GM04504 (cell line): ENCODE data around the gene ADRA2C.

Experiments used
- DNase-seq: peaks from one replicate; pipeline ENCODE4 v3.0.0-alpha.2; 2012; ENCODE audit warnings: low read depth

The ADRA2C gene

DNA sequence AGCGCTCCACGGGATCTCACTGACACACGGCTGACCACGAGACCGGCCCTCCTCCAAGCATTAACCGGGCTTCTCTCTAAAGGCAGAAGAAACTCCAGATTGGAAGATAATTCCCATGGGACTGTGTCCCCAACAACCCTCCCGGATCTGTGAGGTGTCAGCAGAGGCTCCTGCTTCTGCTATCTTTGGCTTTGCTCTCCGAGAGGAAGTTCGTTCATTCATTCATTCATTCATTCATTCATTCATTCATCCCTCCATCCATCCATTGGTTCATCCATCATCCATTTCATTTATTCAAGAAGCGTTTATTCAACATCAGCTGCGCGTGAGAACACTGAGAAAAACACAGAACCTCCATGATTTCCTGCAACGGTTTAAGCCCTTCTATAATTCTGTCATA lies 11.5 kb downstream of the ADRA2C start:
- no peak for DNase-seq

DNA sequence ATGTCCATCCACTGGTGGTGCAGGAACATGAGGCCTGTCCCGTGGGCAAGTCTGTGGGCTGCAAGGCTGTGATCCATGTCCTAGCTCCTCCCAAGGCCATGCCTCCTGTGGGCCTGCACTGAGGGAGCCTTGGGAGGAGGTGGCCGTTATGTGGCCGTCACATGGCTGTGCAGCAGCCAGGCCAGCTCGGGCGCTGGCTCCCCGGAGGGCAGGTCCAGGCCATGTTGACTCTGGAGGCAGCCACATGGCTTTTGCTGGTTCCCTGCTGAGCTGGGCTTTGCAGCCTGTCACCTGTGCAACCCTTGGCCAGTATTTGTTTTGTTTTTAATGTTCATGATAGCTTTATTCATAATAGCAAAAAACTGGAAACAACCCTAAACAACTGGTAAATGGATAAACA lies 13.3 kb downstream of the ADRA2C start:
- DNase-seq = no peak

DNA sequence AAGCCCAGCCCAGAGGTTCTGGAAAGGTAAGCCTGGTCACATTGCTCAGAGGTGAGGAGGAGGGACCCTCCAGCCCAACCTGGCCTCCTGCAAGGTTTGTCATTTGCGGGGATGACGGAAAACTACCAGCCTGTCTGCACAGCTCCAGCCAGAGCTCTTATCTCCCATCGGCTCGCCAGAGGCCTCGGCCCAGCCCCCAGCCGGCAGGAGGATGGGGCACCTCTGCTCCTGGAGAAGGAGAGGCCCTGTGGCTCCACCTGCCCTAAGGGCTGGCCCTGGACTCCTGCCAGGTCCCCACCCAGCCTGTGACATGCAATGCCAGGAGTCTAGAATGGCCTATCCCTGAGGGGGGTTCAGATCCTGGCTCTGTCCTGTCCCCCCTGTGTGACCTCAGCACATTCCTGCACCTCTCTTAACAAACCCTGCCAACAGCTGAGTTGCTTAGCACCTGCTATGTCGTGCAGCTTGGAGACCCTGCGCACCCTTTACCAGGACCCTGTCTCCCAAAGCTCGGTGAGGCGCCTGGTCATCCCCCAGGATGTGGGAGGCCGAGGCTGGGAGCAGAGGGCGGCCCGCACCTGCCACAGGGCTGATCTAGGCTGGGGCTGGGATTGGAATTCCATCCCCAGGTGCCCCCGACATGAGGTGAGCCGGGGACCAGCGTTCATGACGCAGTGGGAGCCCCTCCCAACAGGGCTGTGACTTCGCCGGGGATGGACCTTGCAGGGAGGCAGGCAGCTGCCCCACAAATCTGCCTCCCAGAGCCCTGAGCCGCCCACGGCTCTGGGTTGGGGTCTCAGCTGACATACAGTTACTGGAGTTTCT lies 14.4 kb downstream of the ADRA2C start:
- no peak for DNase-seq

DNA sequence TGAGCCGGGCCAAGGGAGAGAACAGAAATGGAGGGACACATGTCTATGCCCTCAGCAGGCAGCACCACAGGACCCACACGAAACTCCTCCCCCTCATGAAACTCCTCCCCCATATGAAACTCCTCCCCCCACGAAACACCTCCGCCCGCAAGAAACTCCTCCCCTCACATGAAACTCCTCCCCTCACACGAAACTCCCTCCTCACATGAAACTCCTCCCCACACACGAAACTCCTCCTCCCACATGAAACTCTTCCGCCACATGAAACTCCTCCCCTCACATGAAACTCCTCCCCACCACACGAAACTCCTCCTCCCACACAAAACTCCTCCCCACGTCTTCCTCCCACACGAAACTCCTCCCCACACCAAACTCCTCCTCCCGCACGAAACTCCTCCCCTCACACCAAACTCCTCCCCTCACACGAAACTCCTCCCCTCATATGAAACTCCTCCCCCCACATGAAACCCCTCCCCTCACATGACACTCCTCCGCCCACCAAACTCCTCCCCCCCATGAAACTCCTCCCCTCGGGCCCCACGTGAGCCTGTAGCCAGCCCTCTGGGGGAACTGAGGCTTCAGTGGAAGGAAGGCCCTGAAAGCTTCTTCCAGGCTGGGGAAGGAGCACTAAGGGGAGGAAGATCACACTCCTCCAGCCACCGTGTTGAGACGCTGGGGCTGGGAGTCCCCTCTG lies 15.2 kb downstream of the ADRA2C start:
- DNase-seq = no peak

DNA sequence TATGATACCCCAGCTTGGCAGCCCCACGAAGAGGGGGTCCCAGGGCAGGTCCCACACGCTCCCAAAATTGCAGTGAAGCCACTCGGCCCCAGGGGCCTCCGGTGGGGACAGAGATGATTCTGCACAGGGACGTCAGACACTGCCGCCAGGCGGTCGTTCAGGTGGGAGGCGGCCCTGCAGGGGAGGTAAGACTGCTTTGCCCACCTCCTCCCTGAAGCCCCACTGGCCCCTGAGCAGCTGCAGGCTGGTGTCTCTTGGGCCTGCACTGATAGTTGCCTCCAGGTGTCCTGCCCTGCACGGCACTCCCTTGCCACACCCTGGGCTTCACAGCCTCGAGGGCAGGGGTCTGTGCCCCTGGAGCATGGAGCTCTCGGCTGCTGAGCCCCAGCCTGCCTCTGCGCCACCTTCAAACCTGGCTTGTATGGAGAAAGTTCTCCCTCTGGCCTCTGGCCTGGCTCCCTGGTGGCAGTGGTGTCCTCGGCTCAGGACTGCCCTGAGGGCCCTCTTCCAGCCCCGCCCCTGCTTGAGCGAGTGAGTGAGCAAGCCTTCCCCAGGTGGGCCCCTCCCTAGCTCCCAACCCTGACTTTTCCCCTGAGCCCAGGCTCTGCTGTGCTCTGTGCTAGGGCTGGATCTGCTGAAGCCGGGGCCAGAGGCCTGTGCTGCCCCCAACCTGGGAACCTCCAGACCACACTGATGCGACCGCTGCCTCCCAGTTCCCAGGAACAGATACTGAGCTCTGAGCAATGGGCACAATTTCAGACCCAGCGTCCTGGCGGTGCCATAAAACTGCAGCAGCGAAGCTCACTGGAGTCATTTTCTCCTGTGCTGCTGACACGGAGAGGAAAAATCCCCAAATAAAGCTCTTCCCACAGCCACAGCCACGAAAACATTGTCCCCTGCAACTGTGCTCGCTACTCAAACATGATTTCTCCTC lies 16.1 kb downstream of the ADRA2C start:
- no peak for DNase-seq

DNA sequence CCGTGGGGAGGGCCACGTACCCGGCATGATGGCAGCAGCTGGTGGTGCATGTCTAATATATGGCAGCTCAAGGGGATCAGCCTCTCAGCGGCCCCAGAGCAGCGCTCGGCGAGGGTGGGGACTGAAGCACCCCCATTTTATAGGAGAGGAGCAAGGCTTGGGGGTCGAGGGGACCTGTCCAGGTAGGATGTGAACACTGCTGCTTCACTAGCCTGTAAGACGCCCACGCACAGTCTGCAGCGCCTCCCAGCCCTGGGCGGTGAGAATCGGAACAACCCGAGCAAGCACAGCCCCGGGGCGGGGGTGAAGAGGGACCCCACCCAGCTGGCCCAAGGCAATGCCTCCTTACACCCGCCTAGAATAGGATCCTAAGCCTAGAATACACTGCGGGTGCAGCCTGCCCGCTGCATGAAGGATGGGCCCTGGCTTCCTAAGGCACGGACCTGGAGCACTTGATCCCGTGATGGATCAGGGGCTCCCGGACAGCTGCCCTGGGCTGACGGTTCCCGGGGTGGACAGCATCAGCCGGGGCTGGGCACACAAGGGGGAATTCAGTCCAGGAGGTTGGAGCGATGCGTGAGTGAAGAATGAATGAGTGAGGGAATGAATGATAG lies 17.6 kb downstream of the ADRA2C start:
- no peak for DNase-seq

DNA sequence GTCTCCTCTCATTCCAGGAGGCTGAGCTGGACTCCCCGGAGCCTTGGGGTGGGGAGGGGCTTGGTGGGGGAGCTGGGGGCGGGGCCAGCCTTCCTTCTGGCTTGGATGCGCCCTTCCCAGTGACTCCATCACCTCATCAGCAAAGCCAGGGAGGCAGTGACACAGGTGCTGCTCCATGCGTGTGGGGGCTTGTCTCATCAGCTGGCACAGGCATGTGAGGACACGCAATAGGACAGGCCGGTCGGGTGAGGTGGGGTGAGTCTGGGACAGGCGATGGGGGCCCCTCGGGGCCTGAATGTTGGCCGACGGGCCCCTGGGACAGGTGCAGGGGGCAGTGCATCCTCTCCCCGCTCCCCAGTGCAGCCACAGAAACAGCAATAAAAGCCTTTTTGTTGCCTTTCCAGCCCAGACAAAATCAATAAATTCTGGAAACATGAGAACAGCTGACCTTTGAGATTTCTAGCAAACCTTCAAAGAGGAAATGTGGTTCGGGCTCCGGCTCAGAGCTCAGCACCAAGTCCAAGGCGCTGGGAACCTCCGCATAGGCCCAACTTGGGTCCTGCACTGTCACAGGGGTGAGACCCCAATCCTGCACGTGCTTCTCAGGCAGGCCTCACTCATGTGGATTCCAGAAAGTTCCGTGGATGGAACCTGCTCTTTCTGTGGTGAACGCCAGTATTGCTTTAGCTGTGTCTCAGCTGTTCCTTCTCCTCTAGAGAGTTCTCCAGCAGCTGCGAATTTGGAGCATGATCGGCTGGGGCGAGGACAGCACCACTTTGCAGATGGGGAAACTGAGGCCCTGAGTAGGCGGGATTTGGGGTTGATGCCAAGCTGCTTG lies 18.5 kb downstream of the ADRA2C start:
- DNase-seq = no peak

DNA sequence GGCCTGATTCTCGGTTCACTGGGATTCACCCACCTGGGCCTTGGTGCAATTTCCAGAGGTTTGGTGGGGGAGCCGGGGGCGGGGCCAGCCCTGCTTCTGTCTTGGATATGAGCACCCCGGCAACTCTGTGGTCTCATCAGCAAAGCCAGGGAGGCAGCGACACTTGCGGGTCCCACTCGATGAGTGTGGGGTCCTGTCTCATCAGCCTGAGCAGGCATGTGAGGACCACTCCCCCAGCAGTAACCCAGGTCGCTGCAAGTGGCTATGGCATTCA lies 19.0 kb downstream of the ADRA2C start:
- DNase-seq = no peak

DNA sequence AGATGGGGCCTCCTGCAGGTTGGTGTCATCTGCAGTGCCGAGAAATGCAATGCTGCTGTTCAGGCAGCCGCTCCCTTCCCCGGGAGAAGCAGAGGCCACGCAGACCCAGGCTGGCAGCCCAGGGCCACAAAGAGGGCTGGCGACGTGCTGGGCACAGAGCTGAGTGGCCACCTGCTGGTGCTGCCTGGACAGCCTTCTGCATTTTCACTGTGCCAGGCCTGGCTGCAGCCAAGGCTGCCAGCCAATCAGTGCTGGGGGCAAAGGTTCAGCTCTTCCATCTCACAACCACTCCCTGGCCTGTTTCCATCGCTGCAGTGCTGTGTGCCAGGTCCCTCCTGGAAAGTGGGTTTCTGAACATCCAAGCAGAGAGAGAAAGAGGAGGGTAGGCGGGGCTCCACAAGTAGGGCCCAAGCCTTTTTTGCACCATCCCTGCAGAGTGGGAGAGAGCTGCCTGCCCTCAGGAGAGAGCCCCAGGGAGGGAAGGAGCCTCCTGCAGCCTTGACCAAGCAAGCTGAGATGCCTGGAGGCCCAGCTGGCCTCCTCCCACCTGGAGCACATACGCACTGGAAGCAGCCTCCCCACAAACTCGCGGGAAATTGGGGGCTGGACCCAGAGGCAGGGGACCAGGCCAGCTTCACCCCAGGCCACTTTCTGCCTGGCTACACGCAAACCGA lies 20.1 kb downstream of the ADRA2C start:
- no peak for DNase-seq

DNA sequence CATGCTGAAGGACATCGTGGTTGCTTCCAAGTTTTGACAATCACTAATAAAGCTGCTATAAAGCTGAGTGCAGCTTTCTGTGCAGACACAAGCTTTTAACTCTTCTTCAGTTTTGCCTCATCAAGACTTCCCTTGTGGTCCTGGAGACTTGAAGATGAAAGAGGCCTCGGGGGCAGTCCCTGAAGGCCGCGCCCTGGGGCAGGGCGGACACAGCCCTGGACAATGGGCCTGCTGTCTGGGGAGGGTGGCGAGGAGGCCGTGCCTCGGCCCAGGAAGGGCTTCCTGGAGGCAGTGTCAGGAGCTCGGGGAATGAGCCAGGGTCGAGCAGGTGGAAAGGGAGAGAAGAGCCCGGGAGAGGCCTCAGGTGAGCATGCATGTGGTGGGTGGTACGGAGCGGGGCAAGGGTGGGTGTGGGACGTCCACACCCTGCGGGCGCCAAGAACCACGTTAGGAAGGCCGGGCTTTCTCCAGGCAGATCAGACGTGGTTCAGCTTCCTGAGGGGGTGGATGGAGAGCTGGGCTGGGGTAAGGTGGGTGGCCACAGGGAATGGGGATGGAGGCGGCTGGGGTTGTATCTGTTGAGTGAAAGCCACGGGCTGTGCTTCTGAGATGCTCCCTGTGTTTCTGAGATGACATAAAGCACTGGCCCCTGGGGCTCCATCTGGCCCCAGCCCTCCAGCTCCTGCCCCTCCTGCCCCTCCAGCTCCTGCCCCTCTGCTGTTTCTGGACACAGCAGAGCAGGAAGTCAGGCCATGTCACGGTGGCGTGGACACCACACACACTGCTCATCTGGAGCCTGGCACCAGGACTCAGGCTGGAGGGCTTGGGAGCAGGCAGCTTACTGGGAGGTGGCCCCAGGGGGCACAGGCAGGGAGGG lies 21.5 kb downstream of the ADRA2C start:
- DNase-seq = no peak

DNA sequence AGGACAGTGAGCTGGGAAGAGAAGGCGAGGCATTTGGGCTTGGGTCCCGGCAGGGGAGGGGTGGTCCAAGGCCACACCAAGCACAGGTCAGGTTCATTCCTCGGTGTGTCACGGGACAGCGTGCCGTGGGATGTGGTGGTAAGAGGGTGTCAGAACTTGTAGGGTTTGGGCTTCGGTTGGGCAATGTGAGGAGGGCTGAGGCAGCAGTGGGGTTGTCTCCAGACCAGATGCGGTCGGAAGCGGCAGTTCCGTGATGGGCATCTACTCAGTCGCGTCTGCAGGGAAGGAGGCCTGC lies 22.1 kb downstream of the ADRA2C start:
- no peak for DNase-seq

DNA sequence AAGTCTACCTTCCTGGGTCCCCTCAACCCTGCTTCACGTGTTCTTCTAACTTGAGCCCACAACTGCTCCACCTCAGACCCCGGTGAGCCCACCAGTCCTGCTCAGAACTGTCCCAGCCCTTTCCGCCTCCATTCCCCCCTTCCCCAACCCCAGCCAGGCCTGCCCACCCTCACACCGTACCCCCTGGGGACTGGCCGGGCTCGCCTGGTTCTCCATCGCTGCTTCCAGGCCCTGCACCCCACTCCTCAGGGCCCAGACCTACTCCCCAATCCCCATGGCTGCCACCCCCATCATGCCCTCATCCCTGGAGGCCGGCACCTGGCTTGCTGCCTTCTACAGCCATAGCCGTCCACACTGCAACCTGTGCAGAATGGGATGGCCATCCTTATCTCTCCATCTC lies 23.4 kb downstream of the ADRA2C start:
- DNase-seq = no peak

DNA sequence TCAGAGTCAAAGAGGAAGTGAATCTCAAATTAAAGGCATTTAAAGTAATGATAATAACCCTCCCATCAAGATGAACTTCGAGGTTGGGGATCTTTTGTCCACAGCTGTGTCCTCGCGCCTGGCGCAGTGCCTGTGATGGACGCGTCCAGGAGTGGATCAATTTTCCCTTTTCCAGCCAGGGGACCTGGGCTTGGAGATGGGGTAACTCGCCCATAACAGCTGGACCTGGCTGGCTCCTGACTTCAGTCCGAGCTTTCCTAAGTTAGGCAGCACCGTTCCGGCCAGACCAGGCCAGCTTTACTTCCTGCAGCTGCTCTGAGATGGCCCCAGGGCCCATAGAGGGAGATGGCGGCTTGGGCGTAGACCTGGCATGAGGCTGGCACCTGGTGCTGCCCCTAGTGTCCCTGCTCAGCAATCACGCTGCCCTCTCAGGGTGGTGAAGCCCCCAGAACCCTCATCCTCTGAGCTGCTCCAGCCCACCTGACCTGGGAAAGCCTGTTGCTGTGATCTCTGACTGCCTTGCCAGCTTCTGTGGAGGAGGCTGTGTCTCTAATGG lies 23.9 kb downstream of the ADRA2C start:
- no peak for DNase-seq

DNA sequence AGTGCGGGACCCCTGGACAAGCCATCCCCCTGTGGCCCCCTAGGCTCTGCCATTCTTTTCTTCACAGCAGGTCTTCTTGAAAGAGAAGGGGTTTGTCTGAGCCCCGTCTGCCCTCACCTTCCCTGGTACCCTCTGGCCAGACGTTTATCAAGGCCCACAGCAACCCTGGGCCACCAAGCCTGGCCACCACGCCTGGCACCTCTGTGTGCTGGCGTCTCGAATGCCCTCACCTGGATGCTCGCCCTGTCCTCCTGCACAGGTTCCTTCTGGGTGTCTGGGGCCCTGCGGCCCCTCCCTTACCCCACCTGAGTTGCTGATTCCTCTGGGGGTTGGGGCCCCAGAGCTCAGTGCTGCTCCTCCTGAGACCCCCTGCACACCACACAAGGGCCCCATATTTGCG lies 25.1 kb downstream of the ADRA2C start:
- no peak for DNase-seq

DNA sequence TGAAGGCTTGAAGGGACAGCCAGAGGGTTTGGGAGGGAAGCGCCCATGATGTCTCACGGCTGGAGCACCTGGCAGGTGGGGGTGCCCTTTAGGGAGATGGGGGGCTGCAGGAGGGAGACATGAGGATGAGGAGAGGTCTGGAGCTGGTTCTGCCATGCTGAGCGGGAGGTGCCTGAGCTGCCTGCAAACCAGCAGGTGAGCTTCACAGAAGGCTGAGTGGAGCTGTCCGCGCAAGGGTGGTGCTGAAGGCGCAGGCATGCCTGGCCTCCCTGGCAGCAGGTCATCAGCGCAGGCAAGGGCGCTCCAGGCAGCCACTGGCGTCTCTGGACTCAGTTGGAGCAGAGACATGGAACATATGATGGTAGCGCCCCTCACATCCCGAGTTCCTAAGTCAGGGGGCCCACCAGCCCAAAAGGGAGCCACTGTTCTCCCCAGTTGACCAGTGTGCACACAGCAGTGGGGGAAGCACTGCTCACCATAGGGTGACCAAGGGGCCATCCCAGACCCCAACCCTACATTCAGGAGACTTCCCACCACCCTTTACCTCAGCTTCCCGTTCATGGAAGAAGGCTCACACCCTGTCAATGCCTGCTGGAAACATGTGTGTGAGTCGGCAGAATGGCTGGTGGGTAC lies 25.8 kb downstream of the ADRA2C start:
- peak; percentile 4 for DNase-seq

DNA sequence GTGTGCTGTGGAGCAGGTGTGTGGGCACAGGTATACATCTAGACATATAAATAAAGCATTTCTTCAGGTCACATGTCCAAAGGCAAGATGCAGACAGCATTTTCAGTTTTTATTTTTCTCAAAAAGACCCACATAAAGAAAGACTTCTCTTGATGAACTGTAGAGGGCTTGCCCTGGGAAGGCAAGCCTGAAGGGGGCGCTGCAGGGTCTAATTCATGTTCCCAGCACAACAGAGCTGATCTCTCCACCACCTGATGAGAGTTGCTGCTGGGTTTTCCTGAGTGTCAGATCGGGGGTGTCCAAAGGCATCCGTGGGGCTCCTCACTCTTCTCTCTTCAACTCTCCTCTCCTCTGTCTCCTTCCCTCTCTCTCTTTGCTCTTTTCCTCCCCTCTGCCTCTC lies 26.6 kb downstream of the ADRA2C start:
- no peak for DNase-seq

DNA sequence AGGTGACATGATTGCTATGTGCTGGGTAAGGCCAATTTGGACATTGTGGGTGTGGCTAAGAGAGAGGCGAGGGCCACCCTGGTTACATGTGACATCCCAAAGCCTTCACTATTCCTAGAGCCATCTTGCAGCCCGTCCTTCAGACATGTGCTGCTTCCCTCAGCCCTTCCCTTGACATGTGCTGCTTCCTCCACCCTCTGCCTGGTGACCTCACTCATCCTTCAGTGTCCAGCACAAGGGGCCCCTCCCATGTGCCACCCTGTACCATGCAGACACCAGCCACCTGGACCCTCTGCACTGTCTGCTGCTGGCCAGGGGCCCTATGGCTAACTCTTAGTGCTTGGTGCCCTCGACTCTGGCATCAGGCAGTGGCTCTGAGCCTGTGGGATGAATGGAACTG lies 27.4 kb downstream of the ADRA2C start:
- no peak for DNase-seq

DNA sequence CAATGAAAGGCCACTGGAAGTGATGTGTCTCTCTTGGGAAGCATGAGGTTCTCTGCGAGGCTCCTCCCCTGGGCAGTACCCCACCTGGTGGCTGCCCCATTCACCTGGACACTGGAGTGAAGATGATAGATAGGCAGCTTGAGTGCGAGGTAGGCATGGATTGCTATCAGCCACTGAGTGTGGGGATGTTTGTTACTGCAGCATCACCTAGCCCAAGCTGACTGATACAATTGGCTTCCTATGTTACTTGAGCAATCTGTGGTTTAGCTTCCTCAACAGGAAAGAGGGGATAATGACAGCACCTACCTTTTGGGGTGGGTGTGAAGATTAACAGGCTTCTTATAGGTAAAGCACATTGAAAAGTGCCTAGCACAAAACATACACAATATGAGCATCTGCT lies 30.8 kb downstream of the ADRA2C start:
- DNase-seq = no peak
